GM21447 (cell line): ENCODE measurements around the gene RTL10.
"Not testable (repeated sequence)": the region's sequence is repeated elsewhere in the genome, so short reads cannot be mapped to it uniquely, and the experiment has no call there.

ENCODE experiments used
- ATAC-seq: cut with Tn5 transposase; IDR thresholded peaks from one replicate; pipeline ENCODE4 v1.9.1; 2021; ENCODE audit not compliant: unreplicated experiment

RTL10 gene

GRCh38 chr22:19890502-19891316, 36.0 kb upstream of the RTL10 start:
- ATAC-seq, result no peak

GRCh38 chr22:19889951-19890350, 35.3 kb upstream of the RTL10 start:
- no peak for ATAC-seq

GRCh38 chr22:19888131-19888746, 33.6 kb upstream of the RTL10 start:
- ATAC-seq, result no peak

GRCh38 chr22:19887256-19887985, 32.7 kb upstream of the RTL10 start:
- no peak for ATAC-seq

GRCh38 chr22:19886605-19887255, 32.1 kb upstream of the RTL10 start:
- no peak for ATAC-seq

GRCh38 chr22:19885841-19886592, 31.3 kb upstream of the RTL10 start:
- ATAC-seq, result no peak

- no peak for ATAC-seq
These were observed 30.5 kb upstream of the RTL10 start for GRCh38 chr22:19884954-19885751.

GRCh38 chr22:19884161-19884953, 29.7 kb upstream of the RTL10 start:
- ATAC-seq, result no peak

GRCh38 chr22:19883446-19883845, 28.8 kb upstream of the RTL10 start:
- not testable (repeated sequence) for ATAC-seq

- ATAC-seq, result no peak
These were observed 28.0 kb upstream of the RTL10 start for GRCh38 chr22:19882446-19883381.

- ATAC-seq, result no peak
These were observed 26.3 kb upstream of the RTL10 start for GRCh38 chr22:19880786-19881569.

- no peak for ATAC-seq
These were observed 25.5 kb upstream of the RTL10 start for GRCh38 chr22:19879992-19880785.

GRCh38 chr22:19879643-19879991, 24.9 kb upstream of the RTL10 start:
- ATAC-seq, result no peak

- ATAC-seq, result no peak
These were observed 24.5 kb upstream of the RTL10 start for GRCh38 chr22:19879246-19879570.

GRCh38 chr22:19878461-19879245, 24.0 kb upstream of the RTL10 start:
- no peak for ATAC-seq
